GM19025 (cell line): Measurements from ENCODE around the gene CDH13.

Source experiments
- ATAC-seq: cut with Tn5 transposase; IDR thresholded peaks from one replicate; pipeline ENCODE4 v1.9.1; 2021; ENCODE audit warnings: mild to moderate bottlenecking, low read depth, moderate library complexity; ENCODE audit not compliant: unreplicated experiment

The CDH13 gene

DNA sequence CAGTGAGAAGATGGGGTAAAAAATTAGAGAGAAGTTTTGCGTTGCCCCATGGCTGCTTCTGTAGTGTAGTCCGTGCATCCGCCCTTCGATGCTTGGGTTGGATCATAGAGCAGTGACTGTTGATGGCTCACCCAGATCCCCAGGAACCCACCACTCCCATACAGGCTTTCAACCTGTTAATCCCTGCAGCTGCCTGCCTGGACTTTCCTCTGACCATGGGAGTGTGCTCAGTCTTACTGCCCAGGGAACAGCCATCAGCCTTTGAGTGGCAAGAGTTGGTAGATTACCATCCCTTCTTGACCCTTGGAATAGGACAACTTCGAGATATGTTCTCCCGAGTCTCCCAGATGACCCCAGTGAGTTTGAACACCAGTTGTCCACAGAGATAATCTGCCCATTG is 881.5 kb downstream of the CDH13 start:
- ATAC-seq, result no peak

DNA sequence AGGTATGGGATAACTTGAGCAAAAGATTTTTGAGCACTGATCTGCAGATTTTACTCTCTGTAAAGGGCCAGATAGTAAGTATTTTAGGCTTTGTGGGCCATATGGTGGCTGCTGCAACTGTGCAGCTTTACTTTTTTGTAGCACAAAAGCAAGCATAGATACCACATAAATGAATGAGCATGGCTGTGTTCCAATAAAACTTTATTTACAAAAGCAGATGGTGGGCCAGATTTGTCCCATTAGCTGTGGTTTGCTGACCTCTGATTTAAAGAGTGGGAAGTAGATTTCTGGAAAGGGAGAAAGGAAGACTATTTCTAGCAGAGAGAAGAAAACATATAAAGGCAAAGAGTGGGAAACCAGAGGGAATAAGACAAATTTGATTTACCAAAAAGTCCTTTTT is 882.5 kb downstream of the CDH13 start:
- ATAC-seq, result no peak

DNA sequence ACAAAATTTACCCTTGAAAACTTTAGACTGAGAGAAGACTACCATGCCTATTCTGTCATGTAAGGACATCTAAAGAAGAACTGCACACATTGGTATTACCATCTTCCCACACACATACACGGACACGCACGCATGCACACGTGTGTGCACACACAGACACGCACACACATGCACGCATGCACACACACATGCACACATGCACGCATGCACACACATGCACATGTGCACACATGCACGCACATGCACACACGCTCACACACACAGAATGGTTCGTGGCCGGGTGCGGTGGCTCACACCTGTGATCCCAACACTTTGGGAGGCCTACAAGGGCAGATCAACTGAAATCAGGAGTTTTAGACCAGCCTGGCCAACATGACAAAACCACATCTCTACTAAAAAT is 884.1 kb downstream of the CDH13 start:
- ATAC-seq, result no peak

DNA sequence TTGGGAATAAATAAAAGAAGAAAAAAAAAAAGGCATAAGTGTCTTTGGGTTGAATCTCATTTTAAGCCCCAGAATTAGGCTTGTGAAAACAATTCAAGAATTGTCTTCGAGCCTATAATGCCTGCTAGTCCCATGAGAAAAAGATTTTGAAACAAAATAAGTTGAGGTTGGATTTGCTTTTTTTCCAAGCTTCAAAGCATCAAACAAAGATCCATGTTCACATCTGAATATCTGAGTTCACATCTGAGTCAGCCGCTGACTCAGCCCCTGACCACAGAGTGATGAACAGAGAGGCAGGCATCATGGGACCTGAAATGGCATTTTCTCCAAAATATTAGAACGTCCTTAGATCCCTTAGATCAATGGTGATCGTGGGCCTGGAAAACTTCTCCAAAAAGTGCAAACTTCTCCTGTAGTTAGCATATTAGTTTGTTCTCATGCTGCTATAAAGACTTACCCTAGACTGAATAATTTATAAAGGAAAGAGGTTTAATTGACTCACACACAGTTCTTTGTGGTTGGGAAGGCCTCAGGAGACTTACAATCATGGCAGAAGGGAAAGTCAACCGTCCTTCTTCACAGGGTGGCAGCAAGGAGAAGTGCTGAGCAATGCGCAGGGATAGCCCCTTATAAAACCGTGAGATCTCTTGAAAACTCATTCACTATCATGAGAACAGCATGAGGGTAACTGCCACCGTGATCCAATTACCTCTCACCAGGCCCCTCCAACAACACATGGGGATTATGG is 886.4 kb downstream of the CDH13 start:
- ATAC-seq, result no peak

DNA sequence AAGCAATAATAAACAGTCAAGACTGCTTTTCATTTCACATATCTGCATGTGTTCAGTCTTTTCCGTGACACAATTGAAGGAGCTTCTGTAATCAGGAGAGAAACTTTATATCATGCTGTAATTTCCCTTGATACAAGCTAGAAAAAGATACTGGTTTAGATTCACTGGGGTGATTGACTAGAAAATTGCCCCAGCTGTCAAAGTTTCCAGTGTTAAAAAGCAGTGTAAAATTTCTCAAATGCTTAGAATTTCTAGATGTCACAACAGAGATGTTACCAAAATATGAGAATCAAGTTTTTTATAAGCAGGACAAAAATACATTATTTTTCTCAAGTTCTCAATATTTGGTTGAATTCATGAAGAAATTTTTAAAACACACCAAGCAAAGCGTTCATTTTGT is 888.6 kb downstream of the CDH13 start:
- no peak for ATAC-seq

DNA sequence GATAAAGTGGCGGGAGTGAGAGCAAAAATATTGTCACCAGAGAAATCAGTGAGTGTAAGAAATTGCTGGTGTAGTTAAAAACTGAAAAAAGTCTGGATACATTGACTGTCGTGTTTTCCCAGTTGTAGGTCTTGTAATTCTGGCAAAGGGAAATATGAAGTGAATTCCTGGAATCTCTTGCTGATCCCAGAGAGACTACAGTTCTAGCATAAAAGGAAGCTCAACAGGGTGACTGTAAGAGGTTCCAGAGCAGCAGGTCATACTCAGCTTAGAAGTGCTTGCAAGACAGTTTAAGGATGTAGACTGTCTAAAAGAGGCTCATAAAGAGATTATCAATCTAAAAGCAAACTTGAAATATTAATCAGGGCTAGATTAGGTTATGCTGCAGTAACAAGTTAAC is 890.2 kb downstream of the CDH13 start:
- ATAC-seq, result no peak

DNA sequence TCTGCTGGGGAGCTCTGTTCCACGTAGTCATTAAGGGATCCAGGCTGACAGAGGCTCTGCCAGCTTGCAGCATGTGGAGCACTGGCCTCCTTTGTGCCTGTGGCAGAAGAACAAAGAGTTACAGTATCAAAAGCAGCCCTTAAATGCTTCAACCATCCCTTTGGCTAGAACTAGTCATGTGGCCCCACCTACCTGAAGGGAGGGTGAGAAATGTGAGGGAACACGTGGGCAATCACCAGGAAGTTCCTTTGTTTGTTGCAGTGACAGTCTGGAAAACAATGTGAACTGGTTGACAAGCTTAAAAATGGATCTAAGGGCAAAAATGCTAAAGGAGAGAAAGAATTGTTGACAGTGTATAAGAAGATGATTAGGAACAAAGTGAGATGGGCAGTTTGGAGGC is 890.6 kb downstream of the CDH13 start:
- no peak for ATAC-seq

DNA sequence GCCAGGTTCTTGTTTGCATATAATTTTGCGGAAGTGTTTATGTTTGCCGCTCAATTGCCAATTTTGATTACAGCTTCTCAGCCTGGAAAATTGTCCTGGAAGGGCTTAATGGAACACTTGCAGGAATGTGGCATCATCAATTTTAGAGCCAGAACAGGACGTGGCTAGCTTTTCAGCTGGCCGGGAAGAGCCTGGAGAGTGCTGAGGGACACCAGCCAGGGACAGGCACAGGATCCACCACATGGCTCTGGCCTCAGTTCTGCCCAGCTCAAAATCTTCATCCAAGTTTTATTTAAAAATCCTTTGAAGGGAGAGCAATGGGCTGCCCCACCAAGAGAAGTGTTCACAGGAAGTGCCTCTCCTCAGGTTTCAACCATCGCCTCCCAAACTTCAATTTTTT is 893.8 kb downstream of the CDH13 start:
- ATAC-seq, result no peak

DNA sequence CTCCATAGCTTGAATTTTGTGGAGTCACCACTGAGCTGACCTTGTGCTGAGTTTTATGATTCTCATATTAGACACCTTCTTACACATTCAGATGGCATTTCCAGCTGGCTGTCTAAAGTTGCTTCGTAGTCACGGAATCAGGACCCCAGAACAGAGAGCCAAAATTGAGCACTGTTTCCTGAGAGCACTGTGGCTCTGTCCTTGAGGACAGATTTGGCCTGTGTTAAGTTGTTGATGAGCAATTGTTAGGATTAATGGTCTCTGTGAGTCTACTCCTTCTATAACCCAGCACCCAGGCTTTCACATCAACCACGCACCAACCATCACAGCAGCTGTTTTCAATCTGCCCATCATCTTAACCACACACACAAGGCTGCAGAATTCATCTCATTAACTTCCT is 903.5 kb downstream of the CDH13 start:
- ATAC-seq, result no peak

DNA sequence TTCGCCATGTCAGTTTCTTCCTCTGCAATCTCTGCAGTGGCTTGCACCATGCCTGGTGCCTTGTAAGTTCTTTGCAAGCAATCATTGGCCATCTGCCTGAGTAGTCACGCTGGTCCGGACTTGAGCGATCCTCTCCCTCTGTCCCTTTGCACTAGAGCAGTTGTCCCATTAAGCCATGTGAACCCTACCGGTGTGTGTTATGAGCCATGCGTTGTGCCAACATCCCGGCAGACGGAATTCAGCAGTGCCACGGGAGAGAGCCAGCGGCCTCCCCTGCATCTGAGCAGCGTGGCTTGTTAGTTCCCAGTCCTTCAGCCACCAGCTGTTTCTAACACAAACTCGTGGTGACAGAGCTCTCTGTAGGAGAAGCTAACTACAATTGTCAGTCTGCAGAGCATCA is 905.9 kb downstream of the CDH13 start:
- ATAC-seq, result no peak

DNA sequence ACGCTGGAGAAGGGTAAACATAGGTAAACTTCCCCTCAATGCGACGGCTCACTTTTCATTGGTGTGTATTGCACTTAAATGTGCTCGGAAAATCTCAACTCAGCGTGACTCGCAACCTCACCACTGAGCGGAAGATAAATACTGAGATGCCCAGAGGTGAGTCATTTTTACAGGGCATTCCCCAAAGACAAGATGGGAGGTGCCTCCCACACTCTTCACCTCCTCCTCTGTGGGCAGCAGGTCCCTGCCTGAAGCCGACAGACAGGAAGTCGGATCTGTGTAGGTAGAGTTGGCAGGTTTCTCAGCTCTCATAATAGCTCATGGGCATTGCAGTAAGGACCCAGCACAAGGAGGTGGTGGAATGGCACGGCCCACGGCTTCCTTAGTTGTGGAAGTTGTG is 906.4 kb downstream of the CDH13 start:
- ATAC-seq, result no peak

DNA sequence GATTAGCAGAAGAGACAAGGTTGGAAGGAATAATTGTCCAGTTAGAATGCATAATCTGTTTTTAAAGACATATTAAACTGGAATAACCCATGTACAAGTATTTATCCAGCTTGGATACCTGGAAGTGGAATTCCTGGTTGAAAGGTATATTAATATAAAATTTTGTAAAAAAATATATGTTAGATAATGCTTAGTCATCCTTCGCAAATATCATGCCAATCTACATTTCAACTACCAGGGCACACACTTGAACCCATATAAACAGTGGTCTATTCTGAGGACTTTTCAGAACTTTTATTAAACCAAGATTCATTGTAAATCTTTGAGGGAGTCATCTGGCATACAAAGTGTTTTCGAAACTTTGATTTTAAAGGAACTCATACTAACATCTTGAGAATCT is 911.9 kb downstream of the CDH13 start:
- ATAC-seq, result no peak

DNA sequence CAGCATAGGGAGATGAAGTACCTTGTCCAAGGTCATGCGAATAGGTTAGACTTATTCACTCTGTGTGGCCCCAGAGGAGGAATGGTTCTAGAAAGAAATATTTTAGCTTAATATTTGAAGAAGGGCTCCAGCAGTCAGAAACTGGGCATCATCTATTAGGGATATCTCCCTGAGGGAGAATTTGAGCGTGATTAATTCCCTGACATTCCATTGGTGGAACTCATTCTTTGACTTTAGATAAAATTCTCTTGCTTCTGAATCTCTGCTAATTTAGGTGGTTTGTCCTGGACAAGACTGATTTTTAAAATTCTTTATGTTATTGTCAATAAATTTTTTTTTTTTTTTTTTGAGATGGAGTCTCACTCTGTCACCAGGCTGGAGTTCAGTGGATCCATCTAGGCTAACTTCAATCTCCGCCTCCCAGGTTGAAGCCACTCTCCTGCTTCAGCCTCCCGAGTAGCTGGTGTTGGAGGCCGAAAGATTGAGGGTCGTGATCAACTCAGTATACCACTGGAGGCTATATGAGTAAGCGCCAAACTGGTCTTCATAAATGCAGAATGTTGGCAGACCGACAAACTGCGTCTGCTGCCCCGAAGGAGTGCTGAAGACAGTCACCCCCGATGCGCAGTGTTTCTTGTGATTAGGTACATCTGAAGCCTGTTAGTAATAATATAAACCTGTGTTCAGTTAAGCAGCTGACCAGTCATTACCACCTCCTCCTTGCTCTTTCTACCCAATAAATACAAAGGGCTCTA is 913.1 kb downstream of the CDH13 start:
- ATAC-seq, result no peak

DNA sequence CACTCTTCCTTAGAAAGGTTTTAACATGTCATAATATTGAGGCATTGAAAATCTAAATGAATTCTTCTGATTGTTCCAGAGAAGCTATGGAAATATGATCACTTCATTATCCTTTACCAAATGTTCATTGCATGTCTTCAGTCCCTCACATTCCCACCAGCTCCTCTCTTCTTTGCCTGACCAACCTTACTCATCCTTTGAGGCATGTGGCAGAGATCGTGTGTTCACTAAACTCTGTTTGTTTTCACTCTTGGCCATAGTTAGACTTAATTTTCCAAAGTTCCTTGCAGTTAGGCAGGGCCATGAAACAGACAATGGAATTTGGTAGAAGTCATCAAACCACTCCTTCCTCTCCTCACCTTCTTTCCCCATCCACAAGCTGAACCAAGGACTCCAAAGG is 914.5 kb downstream of the CDH13 start:
- no peak for ATAC-seq

DNA sequence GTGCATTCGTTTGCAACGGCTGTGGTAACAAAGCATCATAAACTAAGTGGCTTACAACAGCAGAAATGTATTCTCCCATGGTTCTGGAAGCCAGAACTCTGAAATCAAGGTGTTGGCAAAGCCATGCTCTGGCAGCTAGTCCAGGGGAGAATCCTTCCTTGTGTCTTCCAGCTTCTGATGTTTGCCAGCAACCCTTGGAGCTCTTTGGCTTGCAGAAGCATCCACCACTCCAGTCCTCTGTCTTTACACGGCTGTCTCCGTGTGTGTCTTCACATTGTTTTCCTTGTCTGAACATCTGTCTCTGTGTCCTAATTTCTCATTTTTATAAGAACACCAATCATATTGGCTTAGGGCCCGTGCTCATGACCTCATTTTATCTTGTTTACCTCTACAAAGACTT is 915.7 kb downstream of the CDH13 start:
- no peak for ATAC-seq

DNA sequence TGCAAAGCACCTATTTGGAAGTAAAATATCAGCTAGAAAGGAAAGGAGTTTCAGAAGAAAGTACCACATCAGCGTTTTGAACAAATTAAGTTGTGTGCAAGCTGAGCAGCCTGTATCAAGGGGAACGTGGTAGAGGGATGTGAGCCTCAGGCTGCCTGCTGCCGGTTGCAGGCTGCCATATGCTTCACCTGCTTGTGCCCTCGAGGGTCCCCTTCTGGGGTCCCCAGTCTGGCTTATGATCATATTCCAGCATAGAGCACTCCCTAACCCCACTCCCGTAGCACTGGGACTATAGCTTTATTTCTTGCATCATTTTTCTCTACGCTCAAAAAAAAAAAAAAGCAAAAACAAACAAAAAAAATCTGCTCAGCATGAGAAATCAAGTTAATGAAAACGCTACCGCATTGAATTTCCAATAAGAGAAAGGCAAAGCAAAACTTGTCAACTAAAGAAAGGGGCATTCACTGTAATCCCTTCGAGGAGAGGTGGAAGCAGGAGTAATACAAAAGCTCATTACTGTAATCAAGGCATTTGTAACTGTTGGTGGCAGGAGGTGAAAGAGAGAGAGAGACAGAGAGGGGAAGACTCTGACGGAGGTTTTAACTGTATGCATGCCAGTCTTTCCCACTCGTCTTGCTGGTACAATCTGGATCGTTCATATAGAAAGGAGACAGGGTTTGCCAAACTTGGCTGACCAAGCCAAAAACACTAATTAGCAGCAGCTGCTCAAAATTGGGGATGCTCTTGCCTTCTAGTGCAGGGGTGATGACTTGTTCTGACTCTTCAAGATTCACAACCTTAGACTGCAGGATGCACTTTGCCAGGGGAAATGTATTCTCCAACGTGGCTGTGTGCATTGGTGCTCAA is 922.8 kb downstream of the CDH13 start:
- ATAC-seq, result no peak

DNA sequence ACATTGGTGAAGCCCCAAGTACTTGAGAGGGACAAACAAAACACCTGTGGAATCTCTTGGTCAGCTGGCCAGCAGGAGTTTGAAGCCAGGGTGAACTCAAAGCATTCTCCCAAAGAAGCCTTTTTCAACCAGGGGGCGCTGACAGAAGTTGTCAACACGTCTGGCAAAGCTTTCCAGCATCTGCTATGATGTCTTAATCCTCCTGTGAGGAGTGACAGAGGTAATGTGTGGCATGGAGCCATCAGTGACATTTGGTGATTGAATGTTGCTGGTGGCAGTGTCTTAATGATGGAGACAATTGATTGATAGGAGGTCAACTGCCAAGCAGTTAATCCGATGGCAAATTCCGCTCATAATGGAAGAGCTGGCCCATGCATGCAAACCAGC is 923.4 kb downstream of the CDH13 start:
- ATAC-seq, result no peak

DNA sequence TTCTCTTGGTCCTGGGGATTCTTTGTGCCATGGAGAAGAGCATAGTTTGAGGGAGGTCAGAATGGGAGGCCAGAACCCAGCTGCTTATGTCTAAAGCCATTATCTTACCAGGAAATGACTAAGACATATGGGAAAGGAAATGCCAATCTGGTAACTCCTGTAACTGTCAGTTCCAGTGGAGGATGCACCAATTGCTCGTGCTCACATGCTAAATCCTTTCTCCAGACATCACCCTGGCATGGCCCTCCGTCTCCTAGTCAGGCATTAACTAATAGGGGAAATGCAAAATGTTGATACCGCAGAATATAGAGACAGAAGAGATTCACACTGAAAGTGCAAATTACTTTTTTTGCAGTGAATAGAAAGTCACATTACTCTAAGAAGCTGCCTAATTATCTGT is 925.5 kb downstream of the CDH13 start:
- no peak for ATAC-seq

DNA sequence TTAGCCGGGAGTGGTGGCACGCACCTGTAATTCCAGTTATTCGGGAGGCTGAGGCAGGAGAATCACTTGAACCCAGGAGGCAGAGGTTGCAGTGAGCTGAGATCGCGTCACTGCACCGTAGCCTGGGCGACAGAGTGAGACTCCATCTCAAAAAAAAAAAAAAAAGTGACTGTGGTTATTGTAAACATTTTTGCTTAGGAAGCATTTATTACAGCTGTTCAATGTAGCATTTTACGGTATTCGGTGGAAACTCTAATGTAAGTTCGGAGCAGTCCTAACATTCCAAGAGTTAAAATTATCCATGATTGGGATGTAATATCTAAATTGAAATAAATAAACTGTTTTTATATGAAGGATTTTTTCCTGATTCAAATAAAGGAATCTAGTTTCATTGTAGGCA is 926.2 kb downstream of the CDH13 start:
- ATAC-seq, result no peak

DNA sequence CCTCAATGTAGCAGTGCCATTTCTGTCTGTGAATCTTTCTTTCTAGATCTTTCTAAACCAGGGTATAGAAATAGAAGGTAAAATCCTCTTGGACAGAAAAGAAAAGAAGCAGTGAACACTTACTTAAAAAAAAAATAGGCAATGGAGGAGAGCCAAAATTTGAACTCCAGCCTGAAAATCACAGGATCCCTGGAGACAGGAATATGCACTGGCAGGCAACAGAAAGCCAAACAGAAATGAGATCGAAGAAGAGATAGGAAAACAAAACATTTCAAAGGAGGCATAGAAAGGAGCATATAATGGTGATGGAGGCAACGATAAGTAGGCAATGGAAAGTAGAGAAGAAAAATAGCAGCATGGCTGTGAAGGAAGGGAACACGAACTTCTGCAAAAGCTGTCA is 927.3 kb downstream of the CDH13 start:
- ATAC-seq, result no peak

DNA sequence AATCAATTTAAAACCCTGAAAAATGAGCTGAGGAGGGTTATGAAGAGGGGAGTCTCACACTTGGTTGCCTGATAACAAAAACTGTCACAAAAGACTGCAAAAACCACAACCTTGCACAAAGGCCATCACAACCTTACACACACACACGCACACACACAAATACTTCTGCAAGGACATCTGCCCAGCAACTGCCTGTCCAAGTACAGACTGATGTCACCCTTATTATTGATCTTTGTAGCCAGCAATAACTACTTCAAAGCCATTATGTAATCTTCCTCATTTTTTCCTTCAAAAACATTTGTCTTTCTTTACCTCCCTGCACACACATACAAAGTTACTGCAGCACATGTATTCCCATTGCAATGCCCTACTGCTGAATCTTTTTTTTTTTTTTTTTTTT is 927.8 kb downstream of the CDH13 start:
- ATAC-seq, result no peak
